GM21529 (cell line): ENCODE measurements around the gene DAZAP1.
A peak's percentile ranks its signal among the peaks of the same experiment; 100 is the strongest.
"Not testable (repeated sequence)": the region's sequence is repeated elsewhere in the genome, so short reads cannot be mapped to it uniquely, and the experiment has no call there.

Experiments
- ATAC-seq: cut with Tn5 transposase; IDR thresholded peaks from one replicate; pipeline ENCODE4 v1.9.1; 2021; ENCODE audit not compliant: unreplicated experiment

DAZAP1 gene

GRCh38 chr19:1439525-1440417, 32.4 kb downstream of the DAZAP1 start:
- not testable (repeated sequence) for ATAC-seq

- ATAC-seq = no peak
Measured at GRCh38 chr19:1440418-1440801, 33.0 kb downstream of the DAZAP1 start.

GRCh38 chr19:1441022-1441426, 33.6 kb downstream of the DAZAP1 start:
- ATAC-seq = no peak

DNA sequence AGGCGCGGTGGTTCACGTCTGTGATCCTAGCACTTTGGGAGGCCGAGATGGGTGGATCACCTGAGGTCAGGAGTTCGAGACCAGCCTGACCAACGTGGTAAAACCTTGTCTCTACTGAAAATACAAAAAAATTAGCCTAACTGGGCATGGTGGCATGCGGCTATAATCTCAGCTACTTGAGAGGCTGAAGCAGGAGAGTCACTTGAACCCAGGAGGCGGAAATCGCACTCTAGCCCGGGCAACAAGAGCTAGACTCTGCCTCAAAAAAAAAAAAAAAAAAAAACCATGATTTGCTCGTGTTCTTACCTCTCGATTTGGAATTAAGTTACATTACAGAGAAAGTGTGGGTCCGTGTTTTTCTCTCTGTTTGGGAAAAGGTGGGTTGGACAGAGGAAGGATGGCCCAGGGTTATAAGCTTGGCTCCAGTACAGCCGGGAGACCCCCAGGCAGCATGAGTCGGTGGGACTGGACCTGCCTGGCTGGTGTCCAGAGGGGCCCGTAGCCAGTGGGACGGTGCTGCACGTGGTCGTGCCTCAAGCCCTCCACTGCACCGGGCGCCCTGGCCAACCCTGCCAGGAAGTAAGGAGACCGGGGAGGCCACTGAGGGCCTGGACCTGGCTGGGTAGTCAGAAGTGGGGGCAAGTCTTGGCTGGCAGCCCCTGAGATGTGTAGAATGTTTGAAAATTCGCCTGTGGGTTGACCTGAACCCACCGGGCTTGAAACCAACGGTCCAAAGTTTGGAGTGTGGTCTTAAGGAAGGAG, 34.5 kb downstream of the DAZAP1 start:
- no peak for ATAC-seq

DNA sequence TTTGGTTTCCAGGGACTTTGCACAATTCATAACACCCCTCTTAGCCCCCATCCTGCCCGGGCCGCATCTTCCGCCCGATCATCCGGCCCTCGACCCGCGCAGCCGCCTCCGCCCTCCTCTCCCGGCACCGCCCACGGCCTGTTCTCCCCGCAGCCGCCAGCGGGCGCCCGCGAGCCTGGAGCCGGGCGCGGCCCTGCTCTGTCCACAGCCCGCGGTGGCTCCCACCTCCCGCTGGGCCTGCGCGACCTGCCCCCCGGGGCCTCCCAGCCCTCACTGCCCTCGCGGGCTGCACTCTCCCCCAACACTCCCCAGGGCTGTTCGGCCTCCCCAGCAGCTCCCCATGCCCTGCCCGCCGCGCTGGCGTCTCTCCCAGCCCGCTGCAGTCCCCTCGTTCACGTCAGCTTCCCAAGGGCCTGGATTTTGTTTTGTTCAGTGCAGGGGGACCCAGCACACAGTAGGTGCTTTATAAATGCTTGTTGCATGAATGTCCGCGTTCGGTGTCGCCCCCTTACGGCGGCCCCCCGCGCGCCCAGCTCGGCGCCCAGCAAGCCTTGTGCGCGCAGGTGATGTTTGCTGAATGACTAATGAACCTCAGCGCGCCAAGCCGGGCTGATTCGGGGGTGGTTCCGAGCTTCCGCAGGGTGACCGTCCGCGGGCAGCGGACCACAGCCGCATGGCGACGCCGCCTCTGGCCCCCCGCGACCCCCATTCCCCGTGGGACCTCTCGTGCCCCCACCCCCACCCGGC, 38.0 kb downstream of the DAZAP1 start:
- peak; percentile 85 for ATAC-seq

GRCh38 chr19:1445932-1446712, 38.7 kb downstream of the DAZAP1 start:
- ATAC-seq = no peak

DNA sequence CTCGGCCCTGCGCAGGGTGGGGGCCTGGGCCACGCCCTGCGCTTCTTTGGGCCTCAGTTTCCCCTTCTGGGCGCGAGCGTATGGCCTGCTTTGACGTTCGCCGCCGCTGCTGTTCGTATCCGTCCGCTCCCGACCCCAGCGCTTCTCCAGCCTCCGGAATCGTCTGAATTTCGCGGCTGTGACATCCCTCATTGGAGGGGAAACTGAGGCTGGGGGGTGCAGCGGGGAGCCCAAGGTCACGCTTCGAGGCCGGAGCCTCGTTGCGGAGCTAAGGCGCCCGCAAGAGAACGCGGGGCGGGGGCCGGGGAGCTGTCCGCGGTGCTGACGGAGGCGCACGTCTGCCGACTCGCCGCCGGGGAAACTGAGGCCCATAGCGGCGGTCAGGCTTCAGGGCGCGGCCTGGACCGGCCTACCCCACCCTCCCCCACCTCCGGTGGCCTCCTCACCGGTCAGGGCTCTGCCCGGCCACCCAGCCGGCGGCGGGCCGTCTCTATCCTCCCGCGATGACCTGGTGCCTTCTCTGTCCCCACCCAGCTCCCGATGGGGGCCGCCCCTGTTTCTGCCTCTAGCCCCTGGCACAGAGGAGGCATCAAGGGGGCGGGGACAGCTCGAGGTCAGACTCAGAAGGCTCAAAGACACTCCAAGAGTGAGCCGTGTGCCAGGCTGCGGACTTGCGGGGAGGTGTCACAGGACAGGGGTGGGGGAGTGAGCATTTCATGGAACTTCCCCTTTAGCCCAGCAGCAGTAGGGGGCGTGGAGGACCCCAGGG, 39.5 kb downstream of the DAZAP1 start:
- ATAC-seq = no peak

DNA sequence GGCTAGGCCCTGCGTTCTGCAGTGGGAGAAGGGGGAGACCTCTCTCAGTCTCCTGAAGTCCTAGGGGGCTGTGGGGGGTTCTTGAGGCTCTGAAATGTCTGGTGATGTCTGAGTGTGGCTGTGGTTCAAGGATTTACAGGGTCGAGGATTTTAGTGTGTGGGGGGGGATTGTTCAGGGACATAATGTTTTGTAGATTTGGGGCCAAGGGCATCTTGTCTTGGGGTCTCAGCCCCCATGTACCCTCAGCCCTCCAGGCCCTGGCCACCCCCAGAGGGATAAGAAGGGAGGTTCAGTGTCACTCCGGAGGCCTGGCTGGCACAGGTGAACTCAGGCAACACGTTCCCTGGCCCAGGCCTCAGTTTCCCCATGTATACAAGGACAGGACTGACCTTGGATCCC, 40.1 kb downstream of the DAZAP1 start:
- no peak for ATAC-seq

GRCh38 chr19:1447944-1448343, 40.6 kb downstream of the DAZAP1 start:
- ATAC-seq = no peak

GRCh38 chr19:1449467-1450442, 42.4 kb downstream of the DAZAP1 start, which contains the start of gene APC2:
TSS of gene APC2 (plus strand) at chr19:1450121. CDS start at chr19:1453002, 2,881 bp downstream.
- ATAC-seq = no peak

DNA sequence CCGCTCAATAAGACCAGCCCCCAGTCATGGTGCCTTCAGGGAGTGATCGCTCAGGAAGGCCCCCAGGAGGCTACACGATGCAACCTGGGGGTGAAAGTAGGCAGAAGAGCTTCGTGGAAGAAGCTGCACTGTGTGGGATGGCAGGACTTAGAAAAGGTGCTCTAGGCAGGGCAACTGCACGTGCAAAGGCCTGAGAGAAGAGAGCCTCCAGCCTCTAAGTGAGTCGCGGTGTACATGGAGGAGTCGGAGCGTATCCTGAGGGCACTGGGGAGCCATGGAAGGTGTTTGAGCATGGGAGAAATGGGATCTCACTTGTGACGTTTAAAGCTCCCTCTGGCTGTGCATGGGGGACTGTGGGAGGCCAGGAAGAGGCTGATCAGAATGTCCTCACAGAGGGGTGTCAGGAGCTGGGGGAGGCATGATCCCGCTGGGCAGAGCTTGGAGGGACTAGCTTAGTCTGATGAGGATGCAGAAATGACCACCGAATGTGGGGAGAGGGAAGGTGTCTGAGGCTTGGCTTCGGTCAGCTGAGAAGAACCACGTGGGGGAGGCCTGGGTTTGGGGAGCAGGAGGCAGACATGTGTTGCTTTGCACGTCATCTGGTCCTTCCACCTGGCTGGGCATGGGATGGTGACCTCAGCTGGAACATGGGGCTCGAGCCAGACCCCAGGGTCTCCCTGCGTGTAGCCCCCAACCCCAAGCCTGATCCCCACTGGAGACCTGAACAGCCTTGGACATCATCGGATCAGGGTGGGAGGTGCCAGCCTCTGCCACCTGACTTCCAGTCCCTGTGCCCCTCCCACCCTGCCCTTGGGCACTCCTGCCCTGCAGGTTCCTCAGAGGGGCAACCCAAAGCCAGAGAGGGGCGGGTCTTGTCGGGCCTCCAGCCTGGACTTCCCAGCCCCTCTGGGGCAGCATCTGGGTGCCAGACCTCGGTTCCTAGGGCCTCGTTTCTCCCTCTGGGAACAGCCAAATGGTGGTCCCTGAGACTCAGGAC, 43.6 kb downstream of the DAZAP1 start:
- no peak for ATAC-seq

DNA sequence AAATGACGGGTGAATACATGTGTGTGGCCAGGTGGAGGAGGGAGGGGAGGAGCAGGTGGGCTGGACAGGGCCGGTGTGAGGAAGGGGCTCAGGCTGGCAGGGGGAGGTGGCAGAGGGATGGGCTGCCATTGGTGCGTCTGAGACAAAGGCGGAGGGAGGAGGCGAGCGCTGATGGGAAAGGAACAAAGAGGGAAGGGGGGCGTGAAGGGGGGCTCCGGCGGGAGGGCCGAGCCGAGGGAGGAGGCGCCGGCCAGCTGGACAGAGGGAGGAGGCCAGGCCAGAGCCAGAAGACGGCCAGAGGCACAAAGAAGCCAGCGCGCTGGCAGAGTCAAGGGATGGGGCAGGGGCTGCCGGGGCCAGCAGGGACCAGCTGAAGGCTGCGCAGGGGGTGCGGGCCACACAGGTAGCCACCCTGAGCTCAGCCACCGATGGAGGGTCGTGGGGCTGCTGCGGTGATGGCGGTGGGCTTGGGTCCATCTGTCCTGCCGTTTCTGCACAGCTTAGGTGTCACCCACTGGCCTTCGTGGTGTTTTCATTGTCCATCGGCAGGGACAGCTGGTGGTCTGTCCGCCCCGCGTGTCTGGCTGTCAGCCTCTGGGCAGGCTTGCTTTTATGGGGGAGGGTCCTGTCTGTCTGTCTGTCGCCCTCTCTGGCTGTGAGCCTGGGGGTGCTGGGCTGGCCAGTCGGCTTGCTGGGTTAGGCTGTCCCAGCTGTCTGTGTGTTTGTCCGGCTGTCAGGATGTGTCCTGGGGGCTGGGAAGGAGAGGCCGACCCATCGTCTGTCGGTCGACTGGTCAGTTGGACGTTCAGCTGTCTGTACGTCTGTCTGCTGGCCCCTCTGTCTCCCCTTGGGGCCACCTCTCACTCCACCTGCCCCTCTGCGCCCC, 44.8 kb downstream of the DAZAP1 start:
- ATAC-seq = no peak

DNA sequence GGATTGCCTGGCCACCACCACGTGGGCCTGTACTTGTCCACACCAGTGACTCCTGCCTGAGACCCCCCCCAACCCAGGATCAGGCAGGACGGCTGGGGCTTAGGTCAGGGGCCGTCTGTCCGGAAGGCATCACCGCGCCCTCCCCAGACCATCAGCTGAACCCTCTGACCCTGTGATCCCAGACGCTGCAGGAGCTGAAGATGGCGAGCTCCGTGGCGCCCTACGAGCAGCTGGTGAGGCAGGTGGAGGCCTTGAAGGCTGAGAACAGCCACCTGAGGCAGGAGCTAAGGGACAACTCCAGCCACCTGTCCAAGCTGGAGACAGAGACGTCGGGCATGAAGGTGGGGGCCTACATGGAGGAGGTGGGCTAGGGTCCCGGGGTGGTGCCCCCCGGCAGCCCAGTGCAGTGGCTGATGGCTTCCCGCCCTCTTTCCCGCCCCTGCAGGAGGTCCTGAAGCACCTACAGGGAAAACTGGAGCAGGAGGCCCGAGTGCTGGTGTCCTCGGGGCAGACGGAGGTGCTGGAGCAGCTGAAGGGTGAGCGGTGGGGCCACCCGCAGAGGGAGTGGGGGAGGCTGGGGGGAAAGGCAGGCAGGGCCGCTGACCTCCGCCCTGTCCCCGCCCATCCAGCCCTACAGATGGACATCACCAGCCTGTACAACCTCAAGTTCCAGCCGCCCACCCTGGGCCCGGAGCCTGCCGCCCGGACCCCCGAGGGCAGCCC, 45.6 kb downstream of the DAZAP1 start:
- ATAC-seq = no peak

DNA sequence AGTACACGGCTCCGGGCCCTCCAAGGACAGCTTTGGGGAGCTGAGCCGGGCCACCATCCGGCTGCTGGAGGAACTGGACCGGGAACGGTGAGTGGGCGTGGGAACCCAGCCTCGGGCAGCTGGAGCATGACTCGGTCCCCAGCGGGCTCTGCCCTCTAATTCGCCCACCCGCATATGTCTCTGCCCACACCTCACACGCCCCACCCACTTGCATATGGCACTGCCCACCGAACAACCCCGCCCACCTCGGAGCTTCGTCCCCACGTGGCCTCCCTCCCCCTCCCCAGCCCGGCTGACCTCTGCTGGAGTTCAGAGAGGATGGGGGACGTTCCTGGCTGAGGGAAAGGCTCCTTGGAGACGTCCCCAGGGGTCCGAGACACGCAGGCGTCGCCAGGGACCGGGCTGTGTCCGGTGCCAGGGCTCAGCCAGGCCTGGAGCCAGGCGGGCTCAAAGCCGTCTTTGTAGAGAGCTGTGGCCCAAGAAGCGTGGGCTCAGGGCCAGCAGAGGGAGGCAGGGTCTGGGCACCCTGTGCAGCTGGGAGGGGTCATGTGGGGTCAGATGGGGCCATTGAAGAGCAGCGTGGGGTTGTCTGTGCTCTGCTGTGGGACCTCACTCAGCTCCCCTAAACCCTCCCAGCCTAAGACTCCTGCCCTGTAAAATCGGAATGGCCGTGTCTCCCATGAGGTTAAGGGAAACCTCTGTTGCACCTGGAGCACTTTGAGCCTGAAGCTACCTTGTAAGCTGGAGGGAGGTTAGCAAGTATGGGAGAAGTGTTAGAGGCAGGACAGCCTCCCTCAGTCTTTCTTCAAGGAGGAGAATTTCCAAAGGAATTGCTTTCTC, 46.4 kb downstream of the DAZAP1 start:
- no peak for ATAC-seq

DNA sequence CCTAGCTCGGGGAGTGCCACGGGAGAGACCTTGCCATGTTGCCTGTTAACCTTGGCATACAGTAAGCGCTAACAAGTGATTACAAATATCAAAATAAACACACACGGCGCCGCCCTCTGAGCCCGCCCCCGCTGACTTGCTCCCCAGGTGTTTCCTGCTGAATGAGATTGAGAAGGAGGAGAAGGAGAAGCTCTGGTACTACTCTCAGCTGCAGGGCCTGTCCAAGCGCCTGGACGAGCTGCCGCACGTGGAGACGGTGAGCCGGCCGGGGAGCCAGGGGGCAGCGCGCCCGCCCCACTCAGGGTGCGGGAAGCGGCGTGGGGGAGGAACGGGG, 47.6 kb downstream of the DAZAP1 start:
- ATAC-seq = no peak
